WTC11 (cell line): Measurements from ENCODE around the gene CHST11.

Experiments used
- ATF1 ChIP-seq: sonication (generic); formaldehyde crosslinking; IDR thresholded peaks from 2 replicates; pipeline ENCODE4 v1.8.1; 2023; ENCODE audit warnings: mild to moderate bottlenecking, moderate library complexity, missing genetic modification reagents
- CREB1 ChIP-seq: sonication (generic); formaldehyde crosslinking; IDR thresholded peaks from 2 replicates; pipeline ENCODE4 v1.8.0; 2023; ENCODE audit warnings: mild to moderate bottlenecking, missing genetic modification reagents
- JUN ChIP-seq: sonication (generic); formaldehyde crosslinking; IDR thresholded peaks from 2 replicates; pipeline ENCODE4 v1.8.0; 2023; ENCODE audit warnings: mild to moderate bottlenecking, missing genetic modification reagents
- TEAD1 ChIP-seq: sonication (generic); formaldehyde crosslinking; IDR thresholded peaks from 2 replicates; pipeline ENCODE4 v1.8.0; 2022; ENCODE audit warnings: mild to moderate bottlenecking, missing genetic modification reagents
- TEAD4 ChIP-seq: sonication (generic); formaldehyde crosslinking; IDR thresholded peaks from 2 replicates; pipeline ENCODE4 v1.8.0; 2022; ENCODE audit warnings: mild to moderate bottlenecking, missing genetic modification reagents
- TF ChIP-seq, protein P1 (sequence below): fragments of 250-450 bp; sonication (Bioruptor Pico); conservative IDR thresholded peaks from 2 replicates; pipeline ENCODE4 v1.9.0; 2021; ENCODE audit warnings: mild to moderate bottlenecking
- TF ChIP-seq, protein P2 (sequence below): fragments of 200-600 bp; IDR thresholded peaks from 2 replicates; pipeline ENCODE4 v1.8.0; 2022; ENCODE audit warnings: antibody characterized with exemption
- TF ChIP-seq, protein P3 (sequence below): sonication (generic); formaldehyde crosslinking; IDR thresholded peaks from 2 replicates; pipeline ENCODE4 v1.8.1; 2022; ENCODE audit warnings: low read depth, missing genetic modification reagents, borderline replicate concordance
- TF ChIP-seq, protein P4 (sequence below): sonication (generic); formaldehyde crosslinking; IDR thresholded peaks from 2 replicates; pipeline ENCODE4 v1.8.1; 2023; ENCODE audit warnings: mild to moderate bottlenecking, missing genetic modification reagents, moderate library complexity
- TF ChIP-seq, protein P5 (sequence below): sonication (generic); formaldehyde crosslinking; IDR thresholded peaks from 2 replicates; pipeline ENCODE4 v1.8.1; 2023; ENCODE audit warnings: mild to moderate bottlenecking, missing genetic modification reagents, borderline replicate concordance
- TF ChIP-seq, protein P6 (sequence below): sonication (generic); formaldehyde crosslinking; IDR thresholded peaks from 2 replicates; pipeline ENCODE4 v1.8.1; 2023; ENCODE audit warnings: mild to moderate bottlenecking, moderate library complexity, missing genetic modification reagents

DNA sequence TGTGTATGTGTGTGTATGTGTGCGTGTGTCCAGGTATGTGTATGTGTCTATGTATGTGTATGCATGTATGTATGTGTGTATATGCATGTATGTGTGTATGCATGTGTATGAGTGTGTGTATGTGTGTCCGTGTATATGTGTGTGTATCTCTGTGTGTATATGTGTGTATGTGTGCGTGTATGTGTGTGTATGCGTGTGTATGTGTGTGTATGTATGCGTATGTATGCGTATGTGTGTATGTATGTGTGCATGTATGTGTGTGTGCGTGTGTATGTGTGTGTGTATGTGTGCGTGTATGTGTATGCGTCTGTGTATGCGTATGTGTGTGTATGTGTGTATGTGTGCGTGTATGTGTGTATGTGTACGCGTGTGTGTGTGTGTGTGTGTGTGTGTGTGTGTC is 31.6 kb downstream of the CHST11 start:
- TF ChIP-seq TEAD1 (CRISPR knock-in tag) (no peak), JUN (CRISPR knock-in tag) (no peak), TEAD4 (CRISPR knock-in tag) (no peak), CREB1 (CRISPR knock-in tag) (no peak), ATF1 (CRISPR knock-in tag) (no peak)
- TF ChIP-seq, protein P1, sequence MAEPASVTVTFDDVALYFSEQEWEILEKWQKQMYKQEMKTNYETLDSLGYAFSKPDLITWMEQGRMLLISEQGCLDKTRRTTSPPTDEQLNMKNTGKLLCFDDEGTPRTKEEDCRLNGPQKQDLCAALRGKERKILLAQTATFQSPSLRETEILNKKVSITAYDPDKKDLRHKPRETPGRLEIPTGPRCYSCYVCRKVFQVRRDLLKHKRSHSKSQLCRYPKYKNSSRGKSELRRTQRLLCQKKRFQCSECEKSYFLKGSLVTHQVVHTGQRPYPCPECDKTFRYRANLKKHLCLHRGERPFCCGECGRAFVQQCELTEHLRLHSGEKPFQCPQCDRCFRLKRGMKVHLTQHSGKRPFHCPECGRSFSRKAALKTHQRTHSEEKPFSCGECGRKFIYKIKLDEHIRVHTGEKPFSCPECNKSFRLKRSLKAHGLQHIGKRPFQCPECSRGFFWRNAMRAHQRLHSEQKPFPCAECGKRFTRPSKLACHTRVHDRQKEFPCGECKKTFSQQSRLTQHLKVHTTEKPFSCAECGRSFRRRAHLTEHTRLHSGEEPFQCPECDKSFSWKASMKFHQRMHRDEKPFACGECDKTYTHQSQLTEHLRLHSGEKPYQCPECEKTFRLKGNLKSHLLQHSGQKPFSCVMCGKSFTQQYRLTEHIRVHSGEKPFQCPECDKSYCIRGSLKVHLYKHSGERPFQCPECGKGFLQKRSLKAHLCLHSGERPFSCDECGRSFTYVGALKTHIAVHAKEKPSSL (CRISPR knock-in tag) = no peak
- TF ChIP-seq, protein P2, sequence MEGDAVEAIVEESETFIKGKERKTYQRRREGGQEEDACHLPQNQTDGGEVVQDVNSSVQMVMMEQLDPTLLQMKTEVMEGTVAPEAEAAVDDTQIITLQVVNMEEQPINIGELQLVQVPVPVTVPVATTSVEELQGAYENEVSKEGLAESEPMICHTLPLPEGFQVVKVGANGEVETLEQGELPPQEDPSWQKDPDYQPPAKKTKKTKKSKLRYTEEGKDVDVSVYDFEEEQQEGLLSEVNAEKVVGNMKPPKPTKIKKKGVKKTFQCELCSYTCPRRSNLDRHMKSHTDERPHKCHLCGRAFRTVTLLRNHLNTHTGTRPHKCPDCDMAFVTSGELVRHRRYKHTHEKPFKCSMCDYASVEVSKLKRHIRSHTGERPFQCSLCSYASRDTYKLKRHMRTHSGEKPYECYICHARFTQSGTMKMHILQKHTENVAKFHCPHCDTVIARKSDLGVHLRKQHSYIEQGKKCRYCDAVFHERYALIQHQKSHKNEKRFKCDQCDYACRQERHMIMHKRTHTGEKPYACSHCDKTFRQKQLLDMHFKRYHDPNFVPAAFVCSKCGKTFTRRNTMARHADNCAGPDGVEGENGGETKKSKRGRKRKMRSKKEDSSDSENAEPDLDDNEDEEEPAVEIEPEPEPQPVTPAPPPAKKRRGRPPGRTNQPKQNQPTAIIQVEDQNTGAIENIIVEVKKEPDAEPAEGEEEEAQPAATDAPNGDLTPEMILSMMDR = no peak
- TF ChIP-seq, protein P3, sequence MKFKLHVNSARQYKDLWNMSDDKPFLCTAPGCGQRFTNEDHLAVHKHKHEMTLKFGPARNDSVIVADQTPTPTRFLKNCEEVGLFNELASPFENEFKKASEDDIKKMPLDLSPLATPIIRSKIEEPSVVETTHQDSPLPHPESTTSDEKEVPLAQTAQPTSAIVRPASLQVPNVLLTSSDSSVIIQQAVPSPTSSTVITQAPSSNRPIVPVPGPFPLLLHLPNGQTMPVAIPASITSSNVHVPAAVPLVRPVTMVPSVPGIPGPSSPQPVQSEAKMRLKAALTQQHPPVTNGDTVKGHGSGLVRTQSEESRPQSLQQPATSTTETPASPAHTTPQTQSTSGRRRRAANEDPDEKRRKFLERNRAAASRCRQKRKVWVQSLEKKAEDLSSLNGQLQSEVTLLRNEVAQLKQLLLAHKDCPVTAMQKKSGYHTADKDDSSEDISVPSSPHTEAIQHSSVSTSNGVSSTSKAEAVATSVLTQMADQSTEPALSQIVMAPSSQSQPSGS (CRISPR knock-in tag) = no peak
- TF ChIP-seq, protein P4, sequence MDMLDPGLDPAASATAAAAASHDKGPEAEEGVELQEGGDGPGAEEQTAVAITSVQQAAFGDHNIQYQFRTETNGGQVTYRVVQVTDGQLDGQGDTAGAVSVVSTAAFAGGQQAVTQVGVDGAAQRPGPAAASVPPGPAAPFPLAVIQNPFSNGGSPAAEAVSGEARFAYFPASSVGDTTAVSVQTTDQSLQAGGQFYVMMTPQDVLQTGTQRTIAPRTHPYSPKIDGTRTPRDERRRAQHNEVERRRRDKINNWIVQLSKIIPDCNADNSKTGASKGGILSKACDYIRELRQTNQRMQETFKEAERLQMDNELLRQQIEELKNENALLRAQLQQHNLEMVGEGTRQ (CRISPR knock-in tag) = no peak
- TF ChIP-seq, protein P5, sequence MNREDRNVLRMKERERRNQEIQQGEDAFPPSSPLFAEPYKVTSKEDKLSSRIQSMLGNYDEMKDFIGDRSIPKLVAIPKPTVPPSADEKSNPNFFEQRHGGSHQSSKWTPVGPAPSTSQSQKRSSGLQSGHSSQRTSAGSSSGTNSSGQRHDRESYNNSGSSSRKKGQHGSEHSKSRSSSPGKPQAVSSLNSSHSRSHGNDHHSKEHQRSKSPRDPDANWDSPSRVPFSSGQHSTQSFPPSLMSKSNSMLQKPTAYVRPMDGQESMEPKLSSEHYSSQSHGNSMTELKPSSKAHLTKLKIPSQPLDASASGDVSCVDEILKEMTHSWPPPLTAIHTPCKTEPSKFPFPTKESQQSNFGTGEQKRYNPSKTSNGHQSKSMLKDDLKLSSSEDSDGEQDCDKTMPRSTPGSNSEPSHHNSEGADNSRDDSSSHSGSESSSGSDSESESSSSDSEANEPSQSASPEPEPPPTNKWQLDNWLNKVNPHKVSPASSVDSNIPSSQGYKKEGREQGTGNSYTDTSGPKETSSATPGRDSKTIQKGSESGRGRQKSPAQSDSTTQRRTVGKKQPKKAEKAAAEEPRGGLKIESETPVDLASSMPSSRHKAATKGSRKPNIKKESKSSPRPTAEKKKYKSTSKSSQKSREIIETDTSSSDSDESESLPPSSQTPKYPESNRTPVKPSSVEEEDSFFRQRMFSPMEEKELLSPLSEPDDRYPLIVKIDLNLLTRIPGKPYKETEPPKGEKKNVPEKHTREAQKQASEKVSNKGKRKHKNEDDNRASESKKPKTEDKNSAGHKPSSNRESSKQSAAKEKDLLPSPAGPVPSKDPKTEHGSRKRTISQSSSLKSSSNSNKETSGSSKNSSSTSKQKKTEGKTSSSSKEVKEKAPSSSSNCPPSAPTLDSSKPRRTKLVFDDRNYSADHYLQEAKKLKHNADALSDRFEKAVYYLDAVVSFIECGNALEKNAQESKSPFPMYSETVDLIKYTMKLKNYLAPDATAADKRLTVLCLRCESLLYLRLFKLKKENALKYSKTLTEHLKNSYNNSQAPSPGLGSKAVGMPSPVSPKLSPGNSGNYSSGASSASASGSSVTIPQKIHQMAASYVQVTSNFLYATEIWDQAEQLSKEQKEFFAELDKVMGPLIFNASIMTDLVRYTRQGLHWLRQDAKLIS (CRISPR knock-in tag) = no peak
- TF ChIP-seq, protein P6, sequence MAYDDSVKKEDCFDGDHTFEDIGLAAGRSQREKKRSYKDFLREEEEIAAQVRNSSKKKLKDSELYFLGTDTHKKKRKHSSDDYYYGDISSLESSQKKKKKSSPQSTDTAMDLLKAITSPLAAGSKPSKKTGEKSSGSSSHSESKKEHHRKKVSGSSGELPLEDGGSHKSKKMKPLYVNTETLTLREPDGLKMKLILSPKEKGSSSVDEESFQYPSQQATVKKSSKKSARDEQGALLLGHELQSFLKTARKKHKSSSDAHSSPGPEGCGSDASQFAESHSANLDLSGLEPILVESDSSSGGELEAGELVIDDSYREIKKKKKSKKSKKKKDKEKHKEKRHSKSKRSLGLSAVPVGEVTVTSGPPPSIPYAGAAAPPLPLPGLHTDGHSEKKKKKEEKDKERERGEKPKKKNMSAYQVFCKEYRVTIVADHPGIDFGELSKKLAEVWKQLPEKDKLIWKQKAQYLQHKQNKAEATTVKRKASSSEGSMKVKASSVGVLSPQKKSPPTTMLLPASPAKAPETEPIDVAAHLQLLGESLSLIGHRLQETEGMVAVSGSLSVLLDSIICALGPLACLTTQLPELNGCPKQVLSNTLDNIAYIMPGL (CRISPR knock-in tag) = no peak
